Tibial nerve (tissue), 4 donors: ENCODE results near the gene SEC11A. TPM values are rescaled to one million over a fixed set of nuclear protein-coding genes. Genes with fewer than 3 reads are reported as not detected.
A peak's percentile ranks its signal among the peaks of the same experiment; 100 is the strongest.

Source experiments
- DNase-seq, 2 donors: peaks; one replicate each; pipeline ENCODE4 v3.0.0-alpha.2; 2019; ENCODE audit warnings: low spot score in 2 of 2
- H3K27ac ChIP-seq, 4 donors: fragments of 200-600 bp; sonication (generic) in 3 of 4; one replicate each; pipeline ENCODE4 v1.5.1; 2017 to 2019; ENCODE audit warnings: mild to moderate bottlenecking in 1 of 4
- H3K27me3 ChIP-seq, 2 donors: fragments of 200-600 bp; sonication (generic) in 1 of 2; one replicate each; pipeline versions ENCODE4 v1.5.1 to v1.6.0; 2017 to 2019
- H3K36me3 ChIP-seq, 3 donors: fragments of 200-600 bp; sonication (generic); one replicate each; pipeline ENCODE4 v1.5.1; 2018 to 2019
- H3K4me1 ChIP-seq, 4 donors: fragments of 200-600 bp; sonication (generic) in 3 of 4; one replicate each; pipeline ENCODE4 v1.5.1; 2017 to 2019
- H3K4me3 ChIP-seq, 4 donors: fragments of 200-600 bp; sonication (generic) in 3 of 4; one replicate each; pipeline ENCODE4 v1.5.1; 2017 to 2019; ENCODE audit warnings: mild to moderate bottlenecking in 1 of 4, moderate library complexity in 1 of 4
- H3K9me3 ChIP-seq, 4 donors: fragments of 200-600 bp; sonication (generic) in 3 of 4; one replicate each; pipeline ENCODE4 v1.5.1; 2017 to 2019
- EP300 ChIP-seq, 2 donors: sonication (generic); formaldehyde crosslinking; IDR thresholded peaks; one replicate each; pipeline ENCODE4 v1.6.1; 2017; ENCODE audit warnings: antibody characterized with exemption in 2 of 2, mild to moderate bottlenecking in 1 of 2
- POLR2A ChIP-seq, 2 donors: fragments of 450-650 bp; IDR thresholded peaks; one replicate each; pipeline ENCODE4 v1.6.1; 2017; ENCODE audit warnings: antibody characterized with exemption in 2 of 2, mild to moderate bottlenecking in 2 of 2, moderate library complexity in 2 of 2
- WGBS, 2 donors: methylation state at CpG; one replicate each; pipeline ENCODE4 v1.1.5; 2018; 5-methylcytosine and 5-hydroxymethylcytosine counted together
- total RNA-seq, 4 donors: library from RNA; depleted of rRNA; stranded (reverse); fragments of >200 nt; gene quantifications; one replicate each; pipeline ENCODE4 v1.1.0, GENCODE V29; 2016
- TF ChIP-seq, protein P1 (sequence below), 5 experiments: fragments of 200-600 bp in 3 of 5; fragments of 450-650 bp in 2 of 5; sonication (generic) in 3 of 5; IDR thresholded peaks; one replicate each; pipeline ENCODE4 v1.5.1; 2016 to 2019; ENCODE audit warnings: antibody characterized with exemption in 5 of 5, mild to moderate bottlenecking in 3 of 5, moderate library complexity in 2 of 5

Gene SEC11A
- total RNA-seq, 4 donors from 2014 or later = 88.2 to 132 (median 119) TPM

DNA sequence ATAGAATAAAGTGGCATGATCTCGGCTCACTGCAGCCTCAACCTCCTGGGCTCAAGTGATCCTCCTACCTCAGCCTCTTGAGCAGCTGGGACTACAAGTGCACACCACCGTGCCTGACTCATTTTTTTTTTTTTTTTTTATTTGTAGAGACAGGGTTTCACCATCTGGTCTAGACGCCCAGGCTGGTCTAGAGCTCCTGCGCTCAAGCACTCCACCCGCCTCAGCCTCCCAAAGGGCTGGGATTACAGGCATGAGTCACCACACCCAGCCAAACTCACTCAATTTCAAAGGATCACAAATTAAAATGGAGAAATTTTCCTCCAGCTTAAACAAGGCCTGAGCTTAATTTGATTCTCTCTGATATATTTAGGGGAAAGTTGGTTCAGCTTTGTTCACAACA is 30.6 kb downstream of the SEC11A start:
- TF ChIP-seq POLR2A (IDR thresholded peaks at IDR 0.05) (no peak), EP300 (IDR thresholded peaks at IDR 0.05) (no peak)
- TF ChIP-seq, protein P1, sequence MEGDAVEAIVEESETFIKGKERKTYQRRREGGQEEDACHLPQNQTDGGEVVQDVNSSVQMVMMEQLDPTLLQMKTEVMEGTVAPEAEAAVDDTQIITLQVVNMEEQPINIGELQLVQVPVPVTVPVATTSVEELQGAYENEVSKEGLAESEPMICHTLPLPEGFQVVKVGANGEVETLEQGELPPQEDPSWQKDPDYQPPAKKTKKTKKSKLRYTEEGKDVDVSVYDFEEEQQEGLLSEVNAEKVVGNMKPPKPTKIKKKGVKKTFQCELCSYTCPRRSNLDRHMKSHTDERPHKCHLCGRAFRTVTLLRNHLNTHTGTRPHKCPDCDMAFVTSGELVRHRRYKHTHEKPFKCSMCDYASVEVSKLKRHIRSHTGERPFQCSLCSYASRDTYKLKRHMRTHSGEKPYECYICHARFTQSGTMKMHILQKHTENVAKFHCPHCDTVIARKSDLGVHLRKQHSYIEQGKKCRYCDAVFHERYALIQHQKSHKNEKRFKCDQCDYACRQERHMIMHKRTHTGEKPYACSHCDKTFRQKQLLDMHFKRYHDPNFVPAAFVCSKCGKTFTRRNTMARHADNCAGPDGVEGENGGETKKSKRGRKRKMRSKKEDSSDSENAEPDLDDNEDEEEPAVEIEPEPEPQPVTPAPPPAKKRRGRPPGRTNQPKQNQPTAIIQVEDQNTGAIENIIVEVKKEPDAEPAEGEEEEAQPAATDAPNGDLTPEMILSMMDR (IDR thresholded peaks at IDR 0.05) = no peak
- H3K4me3 ChIP-seq = no peak overlapping the region
- H3K27ac ChIP-seq = no peak overlapping the region
- no peaks in the 10 kb centered on the region for H3K27me3 ChIP-seq
- no peaks in the 10 kb centered on the region for H3K9me3 ChIP-seq
- H3K4me1 ChIP-seq = peaks cover 0 to 5% (median 0%) of the 10 kb centered on the region in 4 donors
- peaks cover 0 to 67% (median 0%) of the 10 kb centered on the region in 3 donors for H3K36me3 ChIP-seq
- DNase-seq = peak in 1 of 2 donors; percentile 22
- WGBS, 2 donors = 74 to 77% methylated on average over 5 of the region's 5 CpGs

DNA sequence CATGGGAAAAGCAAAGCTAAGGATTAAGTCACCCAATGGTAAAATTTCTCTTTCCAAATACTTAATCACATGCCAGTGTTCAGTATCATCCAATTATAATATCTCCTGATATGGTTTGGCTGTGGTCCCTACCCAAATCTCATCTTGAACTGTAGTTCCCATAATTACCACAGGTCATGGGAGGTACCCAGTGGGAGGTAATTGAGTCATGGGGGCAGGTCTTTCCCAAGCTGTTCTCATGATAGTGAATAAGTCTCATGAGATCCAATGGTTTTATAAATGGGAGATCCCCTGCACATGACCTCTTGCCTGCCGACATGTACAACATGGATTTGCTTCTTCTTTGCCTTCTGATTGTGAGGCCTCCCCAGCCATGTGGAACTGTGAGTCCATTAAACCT is 31.8 kb downstream of the SEC11A start:
- Histone ChIP-seq H3K4me3 (no peak overlapping the region), H3K27ac (no peak overlapping the region), H3K27me3 (no peaks in the 10 kb centered on the region), H3K4me1 (peaks cover 0 to 5% (median 0%) of the 10 kb centered on the region in 4 donors), H3K9me3 (no peaks in the 10 kb centered on the region), H3K36me3 (peaks cover 0 to 70% (median 0%) of the 10 kb centered on the region in 3 donors)
- 41 to 52% methylated on average over 1 of the region's 1 CpG for WGBS, 2 donors
- TF ChIP-seq EP300 (IDR thresholded peaks at IDR 0.05) (no peak), POLR2A (IDR thresholded peaks at IDR 0.05) (no peak)
- TF ChIP-seq, protein P1 (IDR thresholded peaks at IDR 0.05) = no peak
- DNase-seq = no peak

DNA sequence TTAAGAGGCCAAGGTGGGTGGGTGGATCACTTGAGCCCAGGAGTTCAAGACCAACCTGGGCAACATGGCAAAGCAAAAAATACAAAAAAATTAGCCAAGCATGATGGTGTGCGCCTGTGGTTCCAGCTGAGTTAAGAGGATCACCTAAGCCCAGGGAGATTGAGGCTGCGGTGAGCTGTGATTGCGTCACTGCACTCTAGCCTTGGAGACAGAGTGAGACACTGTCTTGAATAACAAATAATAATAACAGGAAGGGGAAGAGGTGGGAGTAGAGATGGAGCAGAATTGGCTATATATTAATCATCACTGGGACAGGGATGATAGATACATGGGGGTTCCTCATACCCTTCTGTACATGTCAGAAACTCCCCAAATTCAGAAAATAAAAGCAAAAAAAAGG is 34.1 kb downstream of the SEC11A start:
- Histone ChIP-seq H3K9me3 (no peaks in the 10 kb centered on the region), H3K4me1 (peaks cover 0 to 5% (median 0%) of the 10 kb centered on the region in 4 donors), H3K27ac (no peak overlapping the region), H3K36me3 (peaks cover 0 to 69% (median 0%) of the 10 kb centered on the region in 3 donors), H3K4me3 (no peak overlapping the region), H3K27me3 (no peaks in the 10 kb centered on the region)
- 93 to 96% methylated on average over 3 of the region's 3 CpGs for WGBS, 2 donors
- TF ChIP-seq, protein P1 (IDR thresholded peaks at IDR 0.05) = no peak
- TF ChIP-seq POLR2A (IDR thresholded peaks at IDR 0.05) = no peak
- no peak for TF ChIP-seq EP300 (IDR thresholded peaks at IDR 0.05)
- no peak for DNase-seq

DNA sequence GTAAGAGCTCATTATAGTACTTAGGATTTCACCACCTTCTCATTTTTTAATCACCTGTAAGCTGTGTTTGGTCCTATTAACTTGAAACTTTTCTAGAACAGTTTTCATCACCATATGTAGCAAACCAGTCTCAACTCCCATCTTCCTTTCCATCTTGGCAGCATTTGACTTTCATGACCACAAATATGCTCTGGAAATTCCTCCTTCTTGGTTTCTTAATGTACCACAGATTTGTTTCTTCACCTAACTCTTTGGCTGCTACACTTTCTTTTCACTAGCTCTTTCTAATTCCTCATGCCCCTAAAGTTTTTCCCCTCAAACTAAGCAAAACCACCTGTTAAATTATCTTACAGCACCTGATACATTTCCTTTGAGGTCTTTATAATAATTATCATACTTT is 44.7 kb downstream of the SEC11A start:
- Histone ChIP-seq H3K36me3 (peaks cover 0 to 57% (median 2%) of the 10 kb centered on the region in 3 donors), H3K27me3 (no peaks in the 10 kb centered on the region), H3K4me3 (no peak overlapping the region), H3K27ac (peak overlapping the region in 2 of 4 donors; percentile 19 to 59), H3K4me1 (peaks cover 0 to 4% (median 0%) of the 10 kb centered on the region in 4 donors), H3K9me3 (no peaks in the 10 kb centered on the region)
- DNase-seq = no peak
- TF ChIP-seq EP300 (IDR thresholded peaks at IDR 0.05) (no peak), POLR2A (IDR thresholded peaks at IDR 0.05) (no peak)
- TF ChIP-seq, protein P1 (IDR thresholded peaks at IDR 0.05) = no peak

DNA sequence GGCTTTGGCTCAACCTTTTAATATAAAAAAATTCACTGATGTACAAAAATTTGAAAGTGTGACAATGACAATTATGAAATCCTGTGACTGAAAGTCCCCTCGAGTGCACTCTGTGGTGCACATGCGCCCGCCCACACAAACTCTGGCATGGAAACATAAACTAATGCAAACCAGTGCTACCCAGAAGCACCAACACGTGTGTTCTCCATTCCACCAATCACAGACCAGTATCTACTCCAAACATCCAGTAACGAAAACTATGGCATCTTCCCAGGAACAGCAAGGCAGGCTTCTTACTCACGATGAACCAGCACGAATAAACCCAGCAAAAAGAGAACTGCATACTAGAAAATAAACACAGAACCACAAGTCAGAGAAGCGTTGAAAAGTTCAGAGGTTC is 46.2 kb downstream of the SEC11A start:
- Histone ChIP-seq H3K27me3 (no peaks in the 10 kb centered on the region), H3K36me3 (peaks cover 0 to 70% (median 0%) of the 10 kb centered on the region in 3 donors), H3K4me1 (peaks cover 0 to 4% (median 0%) of the 10 kb centered on the region in 4 donors), H3K9me3 (no peaks in the 10 kb centered on the region), H3K4me3 (no peak overlapping the region), H3K27ac (no peak overlapping the region)
- 75 to 80% methylated on average over 8 of the region's 8 CpGs for WGBS, 2 donors
- TF ChIP-seq EP300 (IDR thresholded peaks at IDR 0.05) (no peak), POLR2A (IDR thresholded peaks at IDR 0.05) (no peak)
- TF ChIP-seq, protein P1 (IDR thresholded peaks at IDR 0.05) = no peak
- DNase-seq = no peak
